ENCODE results near the gene CAMK1D.
"Not testable (repeated sequence)": the region's sequence is repeated elsewhere in the genome, so short reads cannot be mapped to it uniquely, and the experiment has no call there.

CAMK1D gene

GRCh38 chr10:12531305-12532220, 182.2 kb downstream of the CAMK1D start:
- no peak overlapping the region for H3K4me3 ChIP-seq (ENCODE audit: low read depth, low read length)
- no peak for DNase-seq (ENCODE audit: low read depth)

GRCh38 chr10:12533151-12533550, 183.8 kb downstream of the CAMK1D start:
- H3K4me3 ChIP-seq (ENCODE audit: low read depth, low read length): no peak overlapping the region
- DNase-seq (ENCODE audit: low read depth): no peak

- DNase-seq (ENCODE audit: low read depth): no peak
- H3K4me3 ChIP-seq (ENCODE audit: low read depth, low read length): no peak overlapping the region
Observed at GRCh38 chr10:12533723-12534122, 184.4 kb downstream of the CAMK1D start.

GRCh38 chr10:12534824-12535223, 185.5 kb downstream of the CAMK1D start:
- no peak overlapping the region for H3K4me3 ChIP-seq (ENCODE audit: low read depth, low read length)
- no peak for DNase-seq (ENCODE audit: low read depth)

DNA sequence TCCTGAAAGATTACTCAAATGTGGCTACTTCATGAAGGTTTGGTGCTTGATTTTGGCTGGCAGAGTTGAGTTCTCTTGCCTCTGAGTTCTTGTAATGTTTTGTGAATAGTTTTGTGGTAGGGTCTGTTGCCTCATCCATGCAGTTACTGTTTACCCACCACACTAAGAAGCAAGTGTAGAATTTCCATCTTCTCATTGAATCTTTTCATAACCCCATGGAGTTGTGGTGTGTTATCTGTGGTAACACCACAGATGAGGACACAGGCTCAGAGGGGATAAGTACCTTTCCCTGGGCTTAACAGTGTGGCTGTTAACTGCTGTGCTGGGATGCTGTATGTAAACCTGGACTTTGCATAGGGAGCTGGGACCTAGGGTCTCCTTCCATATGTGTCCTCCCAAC, 186.3 kb downstream of the CAMK1D start:
- no peak overlapping the region for H3K4me3 ChIP-seq (ENCODE audit: low read depth, low read length)
- no peak for DNase-seq (ENCODE audit: low read depth)

GRCh38 chr10:12538491-12538995, 189.2 kb downstream of the CAMK1D start:
- DNase-seq (ENCODE audit: low read depth): no peak
- no peak overlapping the region for H3K4me3 ChIP-seq (ENCODE audit: low read depth, low read length)

DNA sequence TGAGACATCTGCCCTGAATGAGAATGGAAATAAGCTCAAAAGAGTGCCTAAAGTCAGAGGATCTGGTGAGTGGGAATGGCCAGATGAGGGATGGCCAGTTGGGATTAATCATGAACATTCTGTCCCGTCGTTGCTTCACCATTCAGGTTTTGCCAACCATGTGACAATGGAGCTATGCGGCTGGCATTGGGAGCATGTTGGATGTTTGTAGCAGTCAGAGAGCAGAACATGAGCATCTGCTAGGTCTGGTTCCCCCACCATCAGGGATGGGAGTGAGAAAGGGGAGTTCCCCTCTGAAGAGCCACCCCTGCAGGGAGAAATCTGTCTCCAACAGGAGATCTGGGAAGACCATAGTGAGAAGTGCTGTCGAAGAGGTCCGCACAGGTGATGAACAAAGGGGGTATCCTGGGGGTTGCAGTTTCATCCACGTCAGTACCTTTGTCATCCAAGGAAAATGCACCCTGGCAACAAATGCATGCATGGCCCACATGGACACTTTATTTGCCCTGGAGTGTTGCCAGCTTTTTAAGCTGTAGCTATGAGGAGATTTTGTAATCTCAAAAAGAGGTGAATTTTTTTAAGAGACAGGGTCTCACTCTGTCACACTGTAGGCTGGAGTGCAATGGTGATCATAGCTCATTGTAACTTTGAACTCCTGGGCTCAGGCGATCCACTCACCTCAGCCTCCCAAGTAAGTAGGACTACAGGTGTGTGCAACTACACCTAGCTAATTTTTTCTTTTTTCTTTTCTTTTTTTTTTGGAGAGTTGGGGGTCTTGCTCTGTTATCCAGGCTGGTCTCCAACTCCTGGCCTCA, 190.2 kb downstream of the CAMK1D start:
- H3K4me3 ChIP-seq (ENCODE audit: low read depth, low read length): no peak overlapping the region
- no peak for DNase-seq (ENCODE audit: low read depth)

- no peak for DNase-seq (ENCODE audit: low read depth)
- H3K4me3 ChIP-seq (ENCODE audit: low read depth, low read length): no peak overlapping the region
Observed at GRCh38 chr10:12540341-12540781, 191.0 kb downstream of the CAMK1D start.

GRCh38 chr10:12541446-12542067, 192.2 kb downstream of the CAMK1D start:
- no peak for DNase-seq (ENCODE audit: low read depth)
- H3K4me3 ChIP-seq (ENCODE audit: low read depth, low read length): no peak overlapping the region

GRCh38 chr10:12542133-12542670, 192.9 kb downstream of the CAMK1D start:
- H3K4me3 ChIP-seq (ENCODE audit: low read depth, low read length): no peak overlapping the region
- DNase-seq (ENCODE audit: low read depth): no peak

- no peak overlapping the region for H3K4me3 ChIP-seq (ENCODE audit: low read depth, low read length)
Observed at GRCh38 chr10:12543589-12543988, 194.2 kb downstream of the CAMK1D start.

DNA sequence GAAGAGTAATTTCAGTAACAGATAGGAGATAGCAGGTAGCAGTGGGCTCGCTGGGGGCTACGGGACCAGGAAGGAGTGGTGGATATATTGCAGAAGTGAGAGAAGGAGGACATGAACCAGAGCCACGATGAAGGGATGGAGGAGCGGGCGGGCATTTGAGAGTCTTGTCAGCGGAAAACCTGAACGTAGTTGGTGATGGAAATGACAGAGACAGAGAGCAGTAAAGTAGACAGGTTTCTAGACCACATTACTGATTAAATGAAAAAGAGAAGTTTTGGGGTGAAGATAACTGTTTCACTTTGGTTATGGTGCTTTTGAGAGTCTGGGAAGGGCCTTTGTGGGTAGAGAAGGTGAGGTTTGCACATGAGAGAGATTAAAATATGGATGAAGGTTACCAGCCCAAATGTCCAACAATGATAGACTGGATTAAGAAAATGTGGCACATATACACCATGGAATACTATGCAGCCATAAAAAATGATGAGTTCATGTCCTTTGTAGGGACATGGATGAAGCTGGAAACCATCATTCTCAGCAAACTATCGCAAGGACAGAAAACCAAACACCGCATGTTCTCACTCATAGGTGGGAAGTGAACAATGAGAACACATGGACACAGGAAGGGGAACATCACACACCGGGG, 196.9 kb downstream of the CAMK1D start:
- not testable (repeated sequence) for H3K4me3 ChIP-seq (ENCODE audit: low read depth, low read length)

More at GRCh38 chr10:12543589-12543988, 194.2 kb downstream of the CAMK1D start:
- no peak for DNase-seq (ENCODE audit: low read depth)

DNA sequence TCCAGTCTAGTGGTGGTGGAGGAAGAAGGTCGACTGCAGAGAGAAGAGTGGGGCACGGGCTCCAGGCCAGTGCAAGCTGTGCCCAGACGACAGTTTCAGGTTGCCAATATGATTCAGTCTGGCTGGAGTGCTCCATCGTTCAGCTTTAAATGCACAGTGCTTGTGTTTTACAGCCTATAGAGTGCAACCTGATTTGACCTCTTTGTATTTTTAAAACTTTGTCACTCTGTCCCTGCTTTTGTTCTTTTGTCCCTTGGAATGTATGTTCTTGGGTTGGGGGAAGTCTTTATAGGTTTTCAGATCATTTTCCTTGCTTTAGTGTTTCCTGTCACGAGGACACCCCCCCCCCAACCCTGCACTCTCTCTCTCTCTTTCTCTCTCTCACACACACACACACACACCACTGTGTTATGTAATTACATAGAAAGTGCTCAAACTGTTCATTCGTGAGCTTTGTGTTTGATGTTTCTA, 198.0 kb downstream of the CAMK1D start:
- DNase-seq (ENCODE audit: low read depth): no peak
- no peak overlapping the region for H3K4me3 ChIP-seq (ENCODE audit: low read depth, low read length)

More for the DNA sequence above, 196.9 kb downstream of the CAMK1D start:
- not testable (repeated sequence) for DNase-seq (ENCODE audit: low read depth)

DNA sequence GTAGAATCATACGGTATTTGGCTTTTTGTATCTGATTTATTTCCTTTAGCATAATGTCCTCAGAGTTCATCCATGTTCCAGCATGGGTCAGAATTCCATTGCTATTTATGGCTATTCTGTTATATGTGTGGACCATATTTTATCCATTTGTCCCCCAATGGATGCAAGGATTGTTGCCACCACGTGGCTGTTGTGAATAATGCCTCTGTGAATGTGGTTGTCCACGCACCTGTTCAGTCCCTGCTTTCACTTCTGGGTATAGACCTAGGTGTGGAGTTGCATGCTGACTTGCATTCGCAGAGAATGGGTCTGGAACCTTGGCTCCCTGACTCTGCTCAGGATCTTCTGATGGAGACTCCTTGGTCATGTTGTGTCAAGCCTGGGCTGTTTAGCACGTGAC, 199.9 kb downstream of the CAMK1D start:
- DNase-seq (ENCODE audit: low read depth): no peak
- H3K4me3 ChIP-seq (ENCODE audit: low read depth, low read length): no peak overlapping the region

GRCh38 chr10:12550994-12551393, 201.6 kb downstream of the CAMK1D start:
- no peak overlapping the region for H3K4me3 ChIP-seq (ENCODE audit: low read depth, low read length)
- DNase-seq (ENCODE audit: low read depth): no peak

- DNase-seq (ENCODE audit: low read depth): no peak
- no peak overlapping the region for H3K4me3 ChIP-seq (ENCODE audit: low read depth, low read length)
Observed at GRCh38 chr10:12556039-12556438, 206.7 kb downstream of the CAMK1D start.

- DNase-seq (ENCODE audit: low read depth): no peak
- H3K4me3 ChIP-seq (ENCODE audit: low read depth, low read length): no peak overlapping the region
Observed at GRCh38 chr10:12559578-12560178, 210.3 kb downstream of the CAMK1D start.

DNA sequence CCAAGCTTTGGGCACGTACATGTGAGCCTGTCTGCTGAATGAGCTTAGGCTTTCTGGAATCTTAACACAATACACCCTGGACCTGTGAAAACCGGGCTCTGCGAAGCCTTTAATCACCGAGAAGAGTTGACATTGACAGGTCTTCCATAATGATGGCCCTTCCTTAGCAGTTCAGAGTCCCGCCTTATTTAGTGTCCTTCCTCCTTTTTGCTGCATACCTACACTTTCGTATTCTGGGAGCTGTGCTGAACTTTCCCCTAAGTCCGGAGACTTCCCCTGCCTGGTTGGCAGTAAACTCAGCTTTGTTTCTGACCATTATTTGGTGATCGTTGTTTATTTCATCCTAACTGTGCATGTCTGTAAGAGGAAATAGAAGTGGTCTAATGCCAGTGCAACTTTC, 212.0 kb downstream of the CAMK1D start:
- H3K4me3 ChIP-seq (ENCODE audit: low read depth, low read length): no peak overlapping the region
- DNase-seq (ENCODE audit: low read depth): no peak

Measured in skeletal muscle cell (primary cell).